Endothelial cell of umbilical vein (primary cell): ENCODE results near the gene KLHDC4.

Experiments used
- JUN ChIP-seq: IDR thresholded peaks from 2 replicates; pipeline ENCODE4 v1.6.1; 2011; ENCODE audit warnings: borderline replicate concordance, low read depth; ENCODE audit not compliant: insufficient read length, insufficient read depth
- MAX ChIP-seq: IDR thresholded peaks from 2 replicates; pipeline ENCODE4 v1.6.1; 2011; ENCODE audit not compliant: insufficient read depth, insufficient read length
- TF ChIP-seq, protein P1 (sequence below), 2 donors: IDR thresholded peaks; 1 replicate in 1 of 2; 2 replicates in 1 of 2; pipeline ENCODE4 v1.5.1; 2011; ENCODE audit warnings: low read length in 2 of 2, mild to moderate bottlenecking in 2 of 2, moderate library complexity in 2 of 2, control low read depth in 1 of 2, inconsistent platforms in 1 of 2, low read depth in 1 of 2; ENCODE audit not compliant: insufficient read depth in 1 of 2; ENCODE audit errors: extremely low read depth in 1 of 2

- TF ChIP-seq MAX (no peak), JUN (no peak)
- TF ChIP-seq, protein P1, sequence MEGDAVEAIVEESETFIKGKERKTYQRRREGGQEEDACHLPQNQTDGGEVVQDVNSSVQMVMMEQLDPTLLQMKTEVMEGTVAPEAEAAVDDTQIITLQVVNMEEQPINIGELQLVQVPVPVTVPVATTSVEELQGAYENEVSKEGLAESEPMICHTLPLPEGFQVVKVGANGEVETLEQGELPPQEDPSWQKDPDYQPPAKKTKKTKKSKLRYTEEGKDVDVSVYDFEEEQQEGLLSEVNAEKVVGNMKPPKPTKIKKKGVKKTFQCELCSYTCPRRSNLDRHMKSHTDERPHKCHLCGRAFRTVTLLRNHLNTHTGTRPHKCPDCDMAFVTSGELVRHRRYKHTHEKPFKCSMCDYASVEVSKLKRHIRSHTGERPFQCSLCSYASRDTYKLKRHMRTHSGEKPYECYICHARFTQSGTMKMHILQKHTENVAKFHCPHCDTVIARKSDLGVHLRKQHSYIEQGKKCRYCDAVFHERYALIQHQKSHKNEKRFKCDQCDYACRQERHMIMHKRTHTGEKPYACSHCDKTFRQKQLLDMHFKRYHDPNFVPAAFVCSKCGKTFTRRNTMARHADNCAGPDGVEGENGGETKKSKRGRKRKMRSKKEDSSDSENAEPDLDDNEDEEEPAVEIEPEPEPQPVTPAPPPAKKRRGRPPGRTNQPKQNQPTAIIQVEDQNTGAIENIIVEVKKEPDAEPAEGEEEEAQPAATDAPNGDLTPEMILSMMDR (IDR thresholded peaks at IDR 0.05; ENCODE audit: extremely low read depth in 1 of 2, insufficient read depth in 1 of 2, low read depth in 1 of 2, low read length in 2 of 2): no peak
Observed at GRCh38 chr16:87812200-87812656, 46.4 kb upstream of the KLHDC4 start.
